Measurements from ENCODE around the gene B4GALT6. TPM values are rescaled to one million over a fixed set of nuclear protein-coding genes. Genes with fewer than 3 reads are reported as not detected.
A peak's percentile ranks its signal among the peaks of the same experiment; 100 is the strongest.

The B4GALT6 gene
- total RNA-seq, 1 experiment from 2014 or later, result 16.1 TPM

GRCh38 chr18:31679133-31679742 lies 5.1 kb downstream of the B4GALT6 start:
- H3K79me2 ChIP-seq (ENCODE audit: insufficient read depth, low read length), result peaks cover 29% of the 10 kb centered on the region
- peak overlapping the region; percentile 28 for H2AFZ ChIP-seq (ENCODE audit: low read depth, low read length, poor library complexity, severe bottlenecking)
- peak overlapping the region; percentile 75 for H3K27ac ChIP-seq (ENCODE audit: low read depth, low read length)
- intact Hi-C loops (cut with micrococcal nuclease), result no loop called here
- H3K9me2 ChIP-seq (ENCODE audit: insufficient read depth), result no peaks in the 10 kb centered on the region; the same call in 1 of the 2 replicates
- H3K9ac ChIP-seq (ENCODE audit: low read length), result peak overlapping the region; percentile 37
- no peaks in the 10 kb centered on the region for H4K20me1 ChIP-seq (ENCODE audit: insufficient read depth)
- H3K27me3 ChIP-seq (ENCODE audit: insufficient read depth, low read length), result no peaks in the 10 kb centered on the region
- ChIA-PET POLR2A (interaction anchor here (1.6 kb wide), 1 partner anchor 11 kb away, joined by 3 read pairs; no protein-coding TSS in a partner anchor), CTCF (no interaction called here), RAD21 (ENCODE audit: low non-redundant PET in 1 of 2, low total read pairs in 2 of 2, uncharacterized antibody in 2 of 2, unreplicated experiment in 2 of 2) (no interaction called here)
- TF ChIP-seq JUND (IDR thresholded peaks at IDR 0.05) (peak; percentile 82), CBX3 (IDR thresholded peaks at IDR 0.05; ENCODE audit: low read depth) (0 out of 2 replicates have a peak, but pooled peaks have one; percentile 34), FOSL1 (IDR thresholded peaks at IDR 0.05; ENCODE audit: low read depth) (peak; percentile 93), SRF (IDR thresholded peaks at IDR 0.05; ENCODE audit: low read depth) (peak; percentile 68; the same call in 1 of the 2 replicates), MAX (IDR thresholded peaks at IDR 0.05) (peak; percentile 66), ZFX (IDR thresholded peaks at IDR 0.05) (no peak), CEBPB (IDR thresholded peaks at IDR 0.05; ENCODE audit: low read depth) (peak; percentile 96), EGR1 (IDR thresholded peaks at IDR 0.05; ENCODE audit: low read depth) (peak; percentile 17; the same call in 1 of the 2 replicates), EZH2 (IDR thresholded peaks at IDR 0.05) (no peak), SIN3A (IDR thresholded peaks at IDR 0.05; ENCODE audit: low read depth) (peak; percentile 42), ELF1 (IDR thresholded peaks at IDR 0.05; ENCODE audit: borderline replicate concordance, low read depth) (no peak; the same call in 1 of the 2 replicates), TCF7L2 (IDR thresholded peaks at IDR 0.05; ENCODE audit: borderline replicate concordance, extremely low read depth, insufficient read depth, insufficient read length) (peak; percentile 35), SP1 (IDR thresholded peaks at IDR 0.05; ENCODE audit: low read depth) (peak; percentile 82)
- peak; percentile 67 for ATAC-seq
- no peaks in the 10 kb centered on the region for H3K36me3 ChIP-seq (ENCODE audit: control insufficient read depth in 1 of 2, insufficient read depth in 2 of 2, low read length in 2 of 2)
- BruUV-seq (replicated peaks), result no TSS peak
- H3K4me1 ChIP-seq (ENCODE audit: control insufficient read depth in 1 of 2, insufficient read depth in 2 of 2, low read length in 2 of 2), result peaks cover 24 to 61% of the 10 kb centered on the region in 2 experiments
- H3K4me3 ChIP-seq (replicated peaks in 1 of 2; ENCODE audit: low read depth in 1 of 2, low read length in 2 of 2), result peak overlapping the region in 1 of 2 experiments; percentile 30; a peak in 2 of 4 replicates
- H3K9me3 ChIP-seq (ENCODE audit: control insufficient read depth in 1 of 2, insufficient read depth in 1 of 2, low read depth in 1 of 2, low read length in 2 of 2), result no peaks in the 10 kb centered on the region
- peak overlapping the region; percentile 71 for H3K4me2 ChIP-seq (ENCODE audit: low read length)
- DNase-seq (ENCODE audit: low read depth, low spot score), result peak; percentile 63
